OCI-LY1 (cell line): Measurements from ENCODE around the gene ZNF763.

ENCODE experiments used
- CTCF ChIP-seq: fragments of 200-600 bp; sonication (generic), shearing (Covaris generic); IDR thresholded peaks from 2 replicates; pipeline ENCODE4 v1.5.1; 2017; ENCODE audit warnings: mild to moderate bottlenecking, antibody characterized with exemption, low read length, moderate library complexity, mixed read lengths
- EZH2 ChIP-seq: fragments of 200-600 bp; sonication (generic), shearing (Covaris generic); IDR thresholded peaks from 2 replicates; pipeline ENCODE4 v1.8.0; 2017; ENCODE audit warnings: borderline replicate concordance, mixed run types, mild to moderate bottlenecking, antibody characterized with exemption, low read length, moderate library complexity, mixed read lengths

GRCh38 chr19:11978492-11979100, 13.8 kb downstream of the ZNF763 start:
- TF ChIP-seq EZH2: no peak
- no peak for TF ChIP-seq CTCF
